DOHH2 (cell line): ENCODE measurements around the gene GANC.

Source experiments
- CTCF ChIP-seq: fragments of 200-600 bp; sonication (generic); IDR thresholded peaks from one replicate; pipeline ENCODE4 v1.5.1; 2014; ENCODE audit warnings: antibody characterized with exemption, mild to moderate bottlenecking, low read depth, low read length; ENCODE audit not compliant: poor library complexity, severe bottlenecking
- EZH2phosphoT487 ChIP-seq: fragments of 200-600 bp; sonication (generic); IDR thresholded peaks from 2 replicates; pipeline ENCODE4 v1.6.1; 2017; ENCODE audit warnings: borderline replicate concordance, mild to moderate bottlenecking, antibody characterized with exemption, low read length, moderate library complexity, mixed read lengths

GRCh38 chr15:42319206-42319605 is 46.2 kb downstream of the GANC start:
- TF ChIP-seq CTCF (no peak), EZH2phosphoT487 (no peak)
